Right ventricle myocardium superior (tissue), 1 donor: ENCODE measurements around the gene PRAMEF9. TPM values are rescaled to one million over a fixed set of nuclear protein-coding genes. Genes with fewer than 3 reads are reported as not detected.
"Not testable (repeated sequence)": the region's sequence is repeated elsewhere in the genome, so short reads cannot be mapped to it uniquely, and the experiment has no call there.

Experiments
- ATAC-seq: fragments of 200-7000 bp; cut with Tn5 transposase; one replicate; pipeline ENCODE4 v1.9.1; 2020; ENCODE audit warnings: mild to moderate bottlenecking; ENCODE audit not compliant: poor library complexity
- DNase-seq: peaks from one replicate; pipeline ENCODE4 v3.0.0-alpha.2; 2020
- intact Hi-C: fragments of 100-400 bp; cut with DNase I; formaldehyde crosslinking; loops from one replicate; pipeline ENCODE4 v1.11.2; 2022
- long read RNA-seq: library from polyadenylated mRNA; unstranded; transcript quantifications from one replicate; pipeline ENCODE4 v2.0.0, GENCODE V29; 2021
- total RNA-seq: library from RNA; stranded (reverse); fragmentation: NEBNext Ultra II Directional; extraction: Animal tissue kit (Norgen Biotek cat#: 25700); gene quantifications from one replicate; pipeline ENCODE4 v1.2.1, GENCODE V29; 2021
- donor health status: DM: no; HTN: yes; CAD: no; lungs with severe emphysema.

PRAMEF9 gene
- total RNA-seq = not detected
- long read RNA-seq = 0 reads

- intact Hi-C loops, ATAC-seq, DNase-seq: not testable (repeated sequence)
These were observed at the start of gene PRAMEF9 for GRCh38 chr1:13171548-13171947. TSS of gene PRAMEF9 (plus strand) at chr1:13171848. CDS start at chr1:13175281, 3,433 bp downstream.

- DNase-seq, ATAC-seq, intact Hi-C loops: not testable (repeated sequence)
These were observed 15.7 kb upstream of the PRAMEF9 start, which contains the start of gene PRAMEF26 for GRCh38 chr1:13155909-13156308. TSS of gene PRAMEF26 (minus strand) at chr1:13156009. CDS start at chr1:13153095, 2,914 bp downstream.

GRCh38 chr1:13165531-13165930 lies 6.1 kb upstream of the PRAMEF9 start, which contains the start of gene HNRNPCL4:
TSS of gene HNRNPCL4 (minus strand) at chr1:13165631. CDS start at chr1:13165467, 164 bp downstream.
- ATAC-seq, DNase-seq, intact Hi-C loops: not testable (repeated sequence)

- DNase-seq, intact Hi-C loops, ATAC-seq: not testable (repeated sequence)
These were observed 29.7 kb downstream of the PRAMEF9 start, which contains the start of gene PRAMEF13 for GRCh38 chr1:13201309-13201708. TSS of gene PRAMEF13 (minus strand) at chr1:13201409. CDS start at chr1:13199589, 1,820 bp downstream.

- intact Hi-C loops, DNase-seq, ATAC-seq: not testable (repeated sequence)
These were observed 37.1 kb downstream of the PRAMEF9 start for GRCh38 chr1:13208712-13209111.

- ATAC-seq, intact Hi-C loops, DNase-seq: not testable (repeated sequence)
These were observed 45.0 kb downstream of the PRAMEF9 start for GRCh38 chr1:13216619-13217018.

GRCh38 chr1:13219203-13219602 lies 47.6 kb downstream of the PRAMEF9 start:
- DNase-seq, intact Hi-C loops, ATAC-seq: not testable (repeated sequence)

GRCh38 chr1:13222788-13223187 lies 51.1 kb downstream of the PRAMEF9 start:
- DNase-seq, intact Hi-C loops, ATAC-seq: not testable (repeated sequence)

- DNase-seq = peak; percentile 6
- intact Hi-C loops = no loop called here
- ATAC-seq = no peak
These were observed 52.9 kb downstream of the PRAMEF9 start for GRCh38 chr1:13224480-13225060.

- DNase-seq = peak; percentile 21
- intact Hi-C loops, ATAC-seq: not testable (repeated sequence)
These were observed 54.1 kb downstream of the PRAMEF9 start, which contains the start of gene PRAMEF18 for GRCh38 chr1:13225675-13226204. TSS of gene PRAMEF18 (minus strand) at chr1:13226154. CDS start at chr1:13226106, 48 bp downstream.

GRCh38 chr1:13227271-13228055 lies 55.8 kb downstream of the PRAMEF9 start:
- peak; percentile 13 for DNase-seq
- intact Hi-C loops, ATAC-seq: not testable (repeated sequence)

- no peak for ATAC-seq
- intact Hi-C loops = no loop called here
- peak; percentile 16 for DNase-seq
These were observed 56.7 kb downstream of the PRAMEF9 start for GRCh38 chr1:13228343-13228781.

Other genes with a start within 250 kb of the PRAMEF9 start
- not detected for gene PRAMEF6, start 224.3 kb upstream of the PRAMEF9 start, total RNA-seq
- gene PRAMEF27, start 115.3 kb upstream of the PRAMEF9 start, total RNA-seq = not detected
- not detected for gene HNRNPCL3, start 111.1 kb upstream of the PRAMEF9 start, total RNA-seq
- gene PRAMEF25, start 101.1 kb upstream of the PRAMEF9 start, total RNA-seq = not detected
- gene HNRNPCL2, start 55.0 kb upstream of the PRAMEF9 start, total RNA-seq = not detected
- gene PRAMEF26, start 15.8 kb upstream of the PRAMEF9 start, total RNA-seq = not detected
- not detected for gene HNRNPCL4, start 6.2 kb upstream of the PRAMEF9 start, total RNA-seq
- not detected for gene PRAMEF13, start 29.6 kb downstream of the PRAMEF9 start, total RNA-seq
- not detected for gene PRAMEF18, start 54.3 kb downstream of the PRAMEF9 start, total RNA-seq
- gene PRAMEF5, start 82.3 kb downstream of the PRAMEF9 start, total RNA-seq = not detected
- not detected for gene PRAMEF8, start 113.3 kb downstream of the PRAMEF9 start, total RNA-seq
- gene PRAMEF33, start 131.7 kb downstream of the PRAMEF9 start, total RNA-seq = not detected
- not detected for gene PRAMEF15, start 143.7 kb downstream of the PRAMEF9 start, total RNA-seq
- not detected for gene PRAMEF14, start 175.3 kb downstream of the PRAMEF9 start, total RNA-seq
- gene PRAMEF19, start 200.1 kb downstream of the PRAMEF9 start, total RNA-seq = not detected
- gene PRAMEF17, start 217.8 kb downstream of the PRAMEF9 start, total RNA-seq = not detected
- not detected for gene PRAMEF20, start 238.6 kb downstream of the PRAMEF9 start, total RNA-seq